H9 (cell line): ENCODE measurements around the gene TMEM198. TPM values are rescaled to one million over a fixed set of nuclear protein-coding genes. Genes with fewer than 3 reads are reported as not detected.

Experiments used
- DNase-seq: peaks from one replicate; pipeline ENCODE4 v3.0.0-alpha.2; 2017
- H2AFZ ChIP-seq: one replicate; pipeline ENCODE4 v1.6.1; 2013; ENCODE audit warnings: mild to moderate bottlenecking, low read length, control low read depth, moderate library complexity
- H2AK5ac ChIP-seq: 2 replicates; pipeline ENCODE4 v1.6.1; 2013; ENCODE audit warnings: low read length, control low read depth, mixed read lengths; ENCODE audit not compliant: insufficient read length
- H2BK120ac ChIP-seq: one replicate; pipeline ENCODE4 v1.6.1; 2013; ENCODE audit warnings: low read depth, mild to moderate bottlenecking, low read length, control low read depth, inconsistent platforms; ENCODE audit not compliant: poor library complexity, severe bottlenecking
- H2BK12ac ChIP-seq: 2 replicates; pipeline ENCODE4 v1.6.1; 2013; ENCODE audit warnings: low read length, control low read depth, mixed read lengths, low read depth; ENCODE audit not compliant: insufficient read length
- H2BK15ac ChIP-seq: 2 replicates; pipeline ENCODE4 v1.6.1; 2013; ENCODE audit warnings: low read depth, low read length, control low read depth
- H2BK20ac ChIP-seq: one replicate; pipeline ENCODE4 v1.6.1; 2013; ENCODE audit warnings: low read depth, mild to moderate bottlenecking, low read length, control low read depth, inconsistent platforms; ENCODE audit not compliant: poor library complexity, severe bottlenecking
- H2BK5ac ChIP-seq: 2 replicates; pipeline ENCODE4 v1.6.1; 2013; ENCODE audit warnings: low read length, control low read depth, mixed read lengths; ENCODE audit not compliant: insufficient read length
- H3K14ac ChIP-seq: 2 replicates; pipeline ENCODE4 v1.6.1; 2013; ENCODE audit warnings: low read length, control low read depth; ENCODE audit not compliant: insufficient read depth
- H3K18ac ChIP-seq: 2 replicates; pipeline ENCODE4 v1.6.1; 2013; ENCODE audit warnings: low read depth, mild to moderate bottlenecking, mixed read lengths, low read length, control low read depth; ENCODE audit not compliant: insufficient read length
- H3K23ac ChIP-seq: 2 replicates; pipeline ENCODE4 v1.6.1; 2013; ENCODE audit warnings: low read length, control low read depth, mixed read lengths, low read depth; ENCODE audit not compliant: insufficient read length
- H3K23me2 ChIP-seq: 2 replicates; pipeline ENCODE4 v1.6.1; 2013; ENCODE audit warnings: low read depth, mild to moderate bottlenecking, mixed read lengths, low read length, control low read depth; ENCODE audit not compliant: insufficient read length, poor library complexity, severe bottlenecking
- H3K27ac ChIP-seq: 2 replicates; pipeline ENCODE4 v1.5.1; 2013; ENCODE audit warnings: low read length, control low read depth, mixed read lengths, low read depth; ENCODE audit not compliant: insufficient read length
- H3K27me3 ChIP-seq: 2 replicates; pipeline ENCODE4 v1.6.1; 2013; ENCODE audit warnings: low read length, control low read depth, inconsistent platforms; ENCODE audit not compliant: insufficient read depth
- H3K4ac ChIP-seq: 2 replicates; pipeline ENCODE4 v1.6.1; 2013; ENCODE audit warnings: low read depth, mild to moderate bottlenecking, control low read depth, inconsistent platforms, low read length, moderate library complexity
- H3K4me1 ChIP-seq: 2 replicates; pipeline ENCODE4 v1.6.1; 2013; ENCODE audit warnings: low read length, control low read depth, inconsistent platforms; ENCODE audit not compliant: insufficient read depth
- H3K4me2 ChIP-seq: 2 replicates; pipeline ENCODE4 v1.6.1; 2013; ENCODE audit warnings: low read length, control low read depth, mixed read lengths; ENCODE audit not compliant: insufficient read length, insufficient read depth
- H3K56ac ChIP-seq: 2 replicates; pipeline ENCODE4 v1.6.1; 2013; ENCODE audit warnings: low read depth, mild to moderate bottlenecking, mixed read lengths, low read length, control low read depth; ENCODE audit not compliant: insufficient read length
- H3K79me1 ChIP-seq: 2 replicates; pipeline ENCODE4 v1.6.1; 2013; ENCODE audit warnings: low read depth, mild to moderate bottlenecking, moderate library complexity, low read length, control low read depth, inconsistent platforms; ENCODE audit not compliant: insufficient read depth, poor library complexity, severe bottlenecking
- H3K79me2 ChIP-seq: 2 replicates; pipeline ENCODE4 v1.6.1; 2013; ENCODE audit warnings: low read length, control low read depth, inconsistent platforms; ENCODE audit not compliant: insufficient read depth
- H3K9ac ChIP-seq: 2 replicates; pipeline ENCODE4 v1.6.1; 2013; ENCODE audit warnings: low read length, control low read depth, mixed read lengths; ENCODE audit not compliant: insufficient read length; ENCODE audit errors: extremely low read depth
- H3K9me3 ChIP-seq: one replicate; pipeline ENCODE4 v1.6.1; 2013; ENCODE audit warnings: low read depth, low read length, inconsistent platforms; ENCODE audit not compliant: control insufficient read depth
- H3T11ph ChIP-seq: one replicate; pipeline ENCODE4 v1.6.1; 2013; ENCODE audit warnings: mild to moderate bottlenecking, low read length, control low read depth, inconsistent platforms
- H4K20me1 ChIP-seq: one replicate; pipeline ENCODE4 v1.6.1; 2013; ENCODE audit not compliant: control insufficient read depth, insufficient read length, insufficient read depth
- H4K5ac ChIP-seq: 2 replicates; pipeline ENCODE4 v1.6.1; 2013; ENCODE audit warnings: low read depth, mild to moderate bottlenecking, mixed read lengths, low read length, control low read depth; ENCODE audit not compliant: insufficient read length
- H4K8ac ChIP-seq: replicated peaks from 2 replicates; pipeline ENCODE4 v1.6.1; 2013; ENCODE audit warnings: low read length, control low read depth, mixed read lengths, low read depth; ENCODE audit not compliant: insufficient read length
- H4K91ac ChIP-seq: 2 replicates; pipeline ENCODE4 v1.6.1; 2013; ENCODE audit warnings: low read depth, mild to moderate bottlenecking, moderate library complexity, mixed read lengths, low read length, control low read depth; ENCODE audit not compliant: insufficient read length
- H3K27ac Mint-ChIP-seq, 3 experiments: 2 replicates in 2 of 3; 3 replicates in 1 of 3; pipeline ENCODE4 v1.8.0; 2020 to 2021; ENCODE audit warnings: mixed read lengths in 3 of 3, mild to moderate bottlenecking in 1 of 3, moderate library complexity in 1 of 3
- H3K27me3 Mint-ChIP-seq: 2 replicates; pipeline ENCODE4 v1.8.0; 2021; ENCODE audit warnings: low read depth, mild to moderate bottlenecking, moderate library complexity, mixed read lengths
- H3K36me3 Mint-ChIP-seq, 3 experiments: 2 replicates in 2 of 3; 3 replicates in 1 of 3; pipeline ENCODE4 v1.8.0; 2020 to 2021; ENCODE audit warnings: low read depth in 3 of 3, mixed read lengths in 3 of 3; ENCODE audit not compliant: insufficient read depth in 1 of 3
- H3K4me1 Mint-ChIP-seq, 2 experiments: 2 replicates each; pipeline ENCODE4 v1.8.0; 2020; ENCODE audit warnings: mixed read lengths in 2 of 2
- H3K4me3 Mint-ChIP-seq, 2 experiments: 2 replicates in 1 of 2; 3 replicates in 1 of 2; pipeline ENCODE4 v1.8.0; 2020 to 2021; ENCODE audit warnings: mild to moderate bottlenecking in 2 of 2, mixed read lengths in 2 of 2, moderate library complexity in 1 of 2
- H3K9me3 Mint-ChIP-seq, 2 experiments: 2 replicates in 1 of 2; 3 replicates in 1 of 2; pipeline ENCODE4 v1.8.0; 2020; ENCODE audit warnings: mild to moderate bottlenecking in 2 of 2, mixed read lengths in 2 of 2, moderate library complexity in 1 of 2
- CTCF ChIP-seq: fragments of 200-600 bp; sonication (generic); conservative IDR thresholded peaks from 3 replicates; pipeline ENCODE4 v1.8.0; 2021; ENCODE audit warnings: antibody characterized with exemption, mild to moderate bottlenecking
- WGBS: extraction: QIAGEN DNeasy Blood & Tissue Kit; methylation state at CpG from one replicate; pipeline ENCODE4 v1.1.7; 2013; ENCODE audit warnings: missing lambda C conversion rate, low lambda C conversion rate, mixed read lengths; ENCODE audit not compliant: insufficient read length; ENCODE audit errors: extremely low coverage; 5-methylcytosine and 5-hydroxymethylcytosine counted together
- total RNA-seq: library from RNA; stranded (reverse); gene quantifications from 2 replicates; pipeline ENCODE4 v1.2.1, GENCODE V29; 2021

Gene TMEM198
- total RNA-seq, 1 experiment from 2014 or later = 7.7 TPM

- H3K4me1 ChIP-seq = peaks cover 10% of the 10 kb centered on the region; the same call in 1 of the 2 replicates
- no peak overlapping the region for H3K18ac ChIP-seq
- no peak overlapping the region for H2BK20ac ChIP-seq
- H3K14ac ChIP-seq = no peak overlapping the region
- no peak overlapping the region for H4K8ac ChIP-seq
- H4K5ac ChIP-seq = no peak overlapping the region
- H3K27ac Mint-ChIP-seq = peak overlapping the region in 1 of 3 experiments; percentile 43; a peak in 1 of 7 replicates
- H4K91ac ChIP-seq = no peak overlapping the region
- peaks cover 50 to 69% of the 10 kb centered on the region in 2 experiments for H3K4me1 Mint-ChIP-seq
- peaks cover 4% of the 10 kb centered on the region for H3K23me2 ChIP-seq
- no peak overlapping the region for H3K4ac ChIP-seq
- no peaks in the 10 kb centered on the region for H3K79me1 ChIP-seq
- no peaks in the 10 kb centered on the region; a peak in 1 of 7 replicates for H3K36me3 Mint-ChIP-seq
- no peak overlapping the region for H2BK12ac ChIP-seq
- H2BK15ac ChIP-seq = no peak overlapping the region
- no peak overlapping the region for H3K56ac ChIP-seq
- no peak overlapping the region for H2AK5ac ChIP-seq
- H3T11ph ChIP-seq = no peak overlapping the region
- H3K9me3 Mint-ChIP-seq = no peaks in the 10 kb centered on the region; a peak in 3 of 5 replicates
- no peak overlapping the region for H2BK5ac ChIP-seq
- peaks cover 19% of the 10 kb centered on the region; the same call in 1 of the 2 replicates for H3K27me3 ChIP-seq
- no peaks in the 10 kb centered on the region for H3K9me3 ChIP-seq
- H3K4me2 ChIP-seq = peak overlapping the region; percentile 25
- no peak for TF ChIP-seq CTCF
- no peak overlapping the region for H3K23ac ChIP-seq
- H3K79me2 ChIP-seq = no peaks in the 10 kb centered on the region
- no peak for DNase-seq
- H2AFZ ChIP-seq = no peak overlapping the region
- peaks cover 87% of the 10 kb centered on the region for H3K27me3 Mint-ChIP-seq
- no peak overlapping the region for H3K27ac ChIP-seq
- no peak overlapping the region for H2BK120ac ChIP-seq
- no CpG with 5 or more reads among the region's 4 CpGs for WGBS
- no peak overlapping the region for H3K9ac ChIP-seq
- peak overlapping the region in 1 of 2 experiments; percentile 63; a peak in 3 of 5 replicates for H3K4me3 Mint-ChIP-seq
- H4K20me1 ChIP-seq = peaks cover 3% of the 10 kb centered on the region
Measured at GRCh38 chr2:219513787-219514186, 30.0 kb upstream of the TMEM198 start.
